ENCODE data around the gene TJP3. TPM values are rescaled to one million over a fixed set of nuclear protein-coding genes. Genes with fewer than 3 reads are reported as not detected.

The TJP3 gene
- total RNA-seq, 2 experiments from 2014 or later = 8.2 to 9.0 TPM

- peaks cover 12% of the 10 kb centered on the region for H3K4me1 ChIP-seq (ENCODE audit: insufficient read depth, low read length)
- intact Hi-C loops (cut with DNase I, micrococcal nuclease) = no loop called here
- no peak for TF ChIP-seq CTCF (IDR thresholded peaks at IDR 0.05)
- no peaks in the 10 kb centered on the region for H3K36me3 Mint-ChIP-seq (ENCODE audit: low read depth)
- POLR2A ChIA-PET = no interaction called here
- no peak overlapping the region for H3K27ac Mint-ChIP-seq
- no peaks in the 10 kb centered on the region for H3K27me3 Mint-ChIP-seq
- no peaks in the 10 kb centered on the region for H3K36me3 ChIP-seq (ENCODE audit: insufficient read depth, low read length)
- H3K27me3 ChIP-seq (ENCODE audit: control insufficient read depth in 1 of 2, insufficient read depth in 2 of 2, low read length in 2 of 2) = no peaks in the 10 kb centered on the region
- H3K4me1 Mint-ChIP-seq (ENCODE audit: low read depth) = no peaks in the 10 kb centered on the region
- no peak for DNase-seq
- H3K4me3 Mint-ChIP-seq = no peak overlapping the region
- CTCF ChIA-PET = no interaction called here
- H3K27ac ChIP-seq (ENCODE audit: low read depth in 1 of 2, low read length in 2 of 2) = no peak overlapping the region
- no peak overlapping the region for H3K4me3 ChIP-seq (ENCODE audit: low read length)
- ATAC-seq (ENCODE audit: poor library complexity) = no peak
- H3K9me3 ChIP-seq (ENCODE audit: control insufficient read depth in 1 of 2, insufficient read depth in 1 of 2, low read length in 2 of 2) = peaks cover 0 to 14% of the 10 kb centered on the region in 2 experiments
- H3K9me3 Mint-ChIP-seq = no peaks in the 10 kb centered on the region
Observed at GRCh38 chr19:3790209-3790734, 82.1 kb downstream of the TJP3 start.

- intact Hi-C loops (cut with DNase I, micrococcal nuclease) = no loop called here
- no peak overlapping the region for H3K27ac Mint-ChIP-seq
- ChIA-PET CTCF (no interaction called here), POLR2A (no interaction called here)
- DNase-seq = no peak
- Histone ChIP-seq H3K4me3 (ENCODE audit: low read length) (no peak overlapping the region), H3K9me3 (ENCODE audit: control insufficient read depth in 1 of 2, insufficient read depth in 1 of 2, low read length in 2 of 2) (peaks cover 0 to 14% of the 10 kb centered on the region in 2 experiments), H3K4me1 (ENCODE audit: insufficient read depth, low read length) (peaks cover 8% of the 10 kb centered on the region), H3K27me3 (ENCODE audit: control insufficient read depth in 1 of 2, insufficient read depth in 2 of 2, low read length in 2 of 2) (no peaks in the 10 kb centered on the region), H3K27ac (ENCODE audit: low read depth in 1 of 2, low read length in 2 of 2) (no peak overlapping the region), H3K36me3 (ENCODE audit: insufficient read depth, low read length) (no peaks in the 10 kb centered on the region)
- H3K4me1 Mint-ChIP-seq (ENCODE audit: low read depth) = no peaks in the 10 kb centered on the region
- no peak for ATAC-seq (ENCODE audit: poor library complexity)
- TF ChIP-seq CTCF (IDR thresholded peaks at IDR 0.05) = no peak
- H3K9me3 Mint-ChIP-seq = no peaks in the 10 kb centered on the region
- H3K36me3 Mint-ChIP-seq (ENCODE audit: low read depth) = no peaks in the 10 kb centered on the region
- no peaks in the 10 kb centered on the region for H3K27me3 Mint-ChIP-seq
- H3K4me3 Mint-ChIP-seq = no peak overlapping the region
Observed at GRCh38 chr19:3790941-3791340, 82.8 kb downstream of the TJP3 start.

GRCh38 chr19:3792114-3792513 lies 83.9 kb downstream of the TJP3 start:
- ChIA-PET CTCF (no interaction called here), POLR2A (no interaction called here)
- Histone ChIP-seq H3K27ac (ENCODE audit: low read depth in 1 of 2, low read length in 2 of 2) (no peak overlapping the region), H3K4me1 (ENCODE audit: insufficient read depth, low read length) (peaks cover 3% of the 10 kb centered on the region), H3K27me3 (ENCODE audit: control insufficient read depth in 1 of 2, insufficient read depth in 2 of 2, low read length in 2 of 2) (no peaks in the 10 kb centered on the region), H3K4me3 (ENCODE audit: low read length) (no peak overlapping the region), H3K9me3 (ENCODE audit: control insufficient read depth in 1 of 2, insufficient read depth in 1 of 2, low read length in 2 of 2) (peaks cover 0 to 14% of the 10 kb centered on the region in 2 experiments), H3K36me3 (ENCODE audit: insufficient read depth, low read length) (no peaks in the 10 kb centered on the region)
- no peak overlapping the region for H3K4me3 Mint-ChIP-seq
- no peak overlapping the region for H3K27ac Mint-ChIP-seq
- ATAC-seq (ENCODE audit: poor library complexity) (no peak), DNase-seq (no peak)
- TF ChIP-seq CTCF (IDR thresholded peaks at IDR 0.05) = no peak
- intact Hi-C loops (cut with DNase I, micrococcal nuclease) = no loop called here
- peaks cover 2% of the 10 kb centered on the region for H3K9me3 Mint-ChIP-seq
- no peaks in the 10 kb centered on the region for H3K27me3 Mint-ChIP-seq
- H3K36me3 Mint-ChIP-seq (ENCODE audit: low read depth) = peaks cover 4% of the 10 kb centered on the region
- no peaks in the 10 kb centered on the region for H3K4me1 Mint-ChIP-seq (ENCODE audit: low read depth)

Data from CD4-positive, alpha-beta T cell (primary cell).